Bone marrow (tissue), 2 donors: ENCODE data around the gene ZNF438.

Experiments used
- DNase-seq, 2 donors: peaks; one replicate each; lab custom pipeline; 2025; lab: John Stamatoyannopoulos, UW

Gene ZNF438

GRCh38 chr10:30825495-30825894, 206.2 kb downstream of the ZNF438 start:
- no peak for DNase-seq

DNA sequence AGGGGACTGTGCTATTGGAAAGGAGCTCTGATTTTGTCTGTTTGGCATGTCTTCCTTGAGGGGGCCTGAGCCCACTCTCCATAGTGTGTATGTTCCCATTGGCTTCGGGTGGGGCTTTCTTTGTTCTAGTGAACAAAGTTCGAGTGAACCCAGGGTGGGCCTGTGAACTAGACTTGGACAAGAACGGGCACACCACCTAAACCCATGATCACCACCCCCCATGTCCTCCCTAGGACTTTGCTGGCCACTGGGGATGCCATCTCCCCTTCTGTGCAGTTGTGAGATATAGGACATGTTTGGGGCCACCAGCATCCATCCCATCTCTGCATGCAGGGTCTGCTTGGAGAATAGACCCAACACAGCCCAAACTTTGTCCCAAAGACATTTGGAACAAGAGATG, 206.6 kb downstream of the ZNF438 start:
- no peak for DNase-seq

GRCh38 chr10:30823651-30824050, 208.0 kb downstream of the ZNF438 start:
- DNase-seq = no peak

DNA sequence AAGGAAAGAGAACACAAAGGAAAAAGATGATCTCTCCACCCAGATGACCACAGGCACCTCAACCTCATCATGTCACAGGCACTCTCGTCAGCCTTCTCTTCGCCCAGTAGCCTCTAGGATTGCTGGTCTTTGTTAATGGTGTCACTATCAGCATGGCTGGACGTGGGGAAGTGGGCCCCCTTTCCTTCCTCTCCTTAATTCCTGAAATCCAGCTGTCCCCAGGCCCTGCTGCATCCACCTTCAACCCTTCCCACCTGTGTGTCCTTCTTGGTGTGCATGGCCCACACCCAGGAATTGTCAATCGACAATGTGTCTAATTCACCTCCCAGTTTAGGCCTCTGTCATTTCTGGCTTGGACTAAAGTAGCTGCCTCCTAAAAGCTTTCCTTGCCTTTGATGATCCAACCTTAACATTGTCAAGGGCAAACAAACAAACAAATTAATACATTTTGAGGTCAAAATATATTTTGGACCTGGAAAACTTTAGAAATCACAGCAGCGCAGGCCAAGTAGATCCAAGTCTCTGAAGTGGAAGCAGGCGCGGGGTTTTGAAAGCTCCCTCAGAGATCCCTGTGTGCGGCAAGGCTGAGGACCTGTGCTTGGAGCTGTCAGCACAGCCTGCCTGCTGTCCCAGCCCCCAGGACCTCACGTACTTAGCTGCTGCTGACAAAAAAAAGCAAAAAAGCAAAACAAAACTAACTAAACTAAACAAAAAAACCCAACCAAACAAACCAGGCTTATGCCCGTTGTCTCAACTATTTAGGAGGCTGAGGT, 208.8 kb downstream of the ZNF438 start:
- DNase-seq = no peak

DNA sequence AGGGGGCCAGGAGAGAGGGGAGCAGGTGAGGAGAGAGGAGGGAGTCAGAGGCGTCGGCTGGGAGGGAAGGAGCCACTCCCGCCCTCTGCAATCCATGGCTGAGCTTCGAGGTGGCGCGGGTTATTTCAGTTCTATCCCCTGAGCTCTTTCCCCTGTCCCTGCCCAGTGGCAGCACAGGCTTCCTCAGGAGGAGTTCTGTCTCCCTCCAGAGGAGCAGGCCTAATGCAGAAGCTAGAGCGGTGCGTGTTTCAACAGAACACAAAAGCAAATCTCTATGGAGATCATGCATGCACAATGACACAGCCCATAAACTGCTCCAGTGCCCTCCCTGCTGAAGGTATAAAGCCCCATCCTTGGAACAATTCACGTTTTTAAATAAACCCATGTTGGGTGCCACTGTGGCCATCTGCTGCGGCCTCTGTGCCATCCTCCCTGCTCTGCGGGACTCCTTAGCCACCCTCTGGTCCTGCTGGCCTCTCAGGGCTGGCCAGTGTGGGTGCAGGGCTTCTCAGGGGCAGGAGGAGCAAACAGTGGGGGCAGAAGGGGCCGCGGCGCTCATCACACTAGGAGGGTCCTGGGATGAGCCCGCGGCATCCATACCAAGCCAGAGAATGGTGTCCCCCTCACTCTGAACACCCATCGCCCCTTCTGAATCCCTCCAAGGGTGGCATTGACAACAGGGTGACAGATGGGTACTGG, 209.5 kb downstream of the ZNF438 start:
- DNase-seq = no peak

GRCh38 chr10:30821261-30821993, 210.2 kb downstream of the ZNF438 start:
- DNase-seq = no peak

DNA sequence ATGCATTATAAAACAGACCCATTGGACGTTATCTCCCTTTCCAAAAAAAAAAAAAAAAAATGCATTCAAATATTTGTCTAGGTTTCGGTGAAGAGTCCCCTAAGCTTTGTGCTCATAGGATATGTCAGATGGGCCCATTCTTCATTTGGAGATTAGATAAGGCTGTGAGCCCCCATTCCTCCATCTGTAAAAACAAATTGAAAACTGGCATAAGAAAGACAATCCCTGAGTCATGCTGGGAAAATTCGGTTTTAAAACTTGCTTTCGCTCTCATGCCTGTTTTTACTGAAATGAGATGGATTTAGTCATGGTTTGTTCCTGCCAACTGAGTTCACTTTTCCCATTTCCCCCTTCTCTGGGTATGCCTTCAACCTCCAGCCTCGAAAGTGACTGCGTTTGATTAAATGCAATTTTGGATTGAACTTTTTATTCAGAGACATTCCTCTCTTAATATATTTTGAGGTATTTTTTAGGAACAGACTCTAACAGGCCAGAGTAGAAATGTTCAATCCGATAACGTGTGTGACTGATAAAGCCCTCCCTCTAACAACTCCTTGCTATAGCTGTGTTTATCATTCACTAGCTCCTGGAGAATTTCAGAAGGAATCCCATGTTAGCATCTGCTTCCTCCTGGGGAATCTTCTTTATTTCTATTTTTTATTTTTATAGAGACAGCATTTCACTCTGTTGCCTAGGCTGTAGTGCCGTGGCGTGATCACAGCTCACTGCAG, 211.2 kb downstream of the ZNF438 start:
- no peak for DNase-seq

DNA sequence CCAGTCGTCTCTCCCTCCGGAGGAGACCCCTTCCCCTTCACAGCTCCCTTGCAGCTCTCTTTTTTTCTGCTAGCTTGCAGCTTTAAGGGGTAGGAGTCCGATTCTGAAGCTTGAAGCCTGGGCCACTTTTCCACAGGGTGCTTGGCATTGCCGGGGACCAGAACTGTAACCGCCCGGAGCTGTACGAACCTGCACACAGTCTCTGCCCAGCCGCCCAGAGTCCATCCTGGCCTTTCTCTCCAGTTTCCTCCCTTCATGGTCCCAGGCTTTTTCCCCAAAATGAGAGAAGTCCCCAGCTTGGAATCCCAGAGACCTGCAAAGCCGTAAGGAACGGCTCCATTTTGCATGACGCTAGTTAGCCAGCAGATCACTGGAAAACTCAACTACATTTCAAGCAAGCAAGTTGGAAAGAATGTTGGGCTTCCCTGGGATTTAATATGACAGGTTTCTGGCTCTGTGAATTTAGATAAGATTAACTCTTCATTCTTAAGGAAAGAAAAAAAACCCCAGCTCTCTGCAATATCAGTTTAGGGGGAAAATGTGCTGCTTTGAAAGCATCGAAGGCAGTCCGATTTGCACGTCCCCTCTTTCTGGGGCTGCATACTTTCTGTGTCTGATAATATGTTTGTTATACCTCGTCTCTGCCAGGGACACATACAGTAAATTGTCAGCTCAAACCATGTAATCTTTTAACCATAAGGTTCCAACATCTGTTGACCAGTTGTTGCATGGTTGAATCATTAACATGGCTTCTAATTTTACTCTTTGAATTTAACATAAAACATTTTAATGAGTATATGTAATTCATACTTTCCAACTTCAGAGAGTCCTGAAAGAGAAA, 212.1 kb downstream of the ZNF438 start:
- DNase-seq = no peak

DNA sequence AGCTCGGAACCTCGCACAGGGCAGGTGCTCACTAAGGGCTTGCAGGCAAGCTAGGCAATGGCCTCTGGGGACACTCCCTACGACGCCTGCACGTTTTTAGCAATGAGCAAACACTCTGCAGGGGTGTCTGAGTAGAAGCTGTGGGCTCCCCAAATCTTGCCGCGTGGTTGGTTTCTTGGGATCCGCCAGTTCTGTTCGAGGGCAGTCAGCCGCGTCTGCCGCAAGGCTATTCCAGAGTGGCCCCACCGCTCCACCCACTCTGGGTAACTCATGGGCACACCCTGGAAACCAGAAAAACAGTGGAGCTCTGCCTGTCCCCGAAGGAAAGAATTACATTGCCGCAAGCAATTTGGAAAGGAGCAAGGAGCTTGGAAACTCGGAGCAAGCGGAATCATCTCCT, 212.8 kb downstream of the ZNF438 start:
- no peak for DNase-seq

DNA sequence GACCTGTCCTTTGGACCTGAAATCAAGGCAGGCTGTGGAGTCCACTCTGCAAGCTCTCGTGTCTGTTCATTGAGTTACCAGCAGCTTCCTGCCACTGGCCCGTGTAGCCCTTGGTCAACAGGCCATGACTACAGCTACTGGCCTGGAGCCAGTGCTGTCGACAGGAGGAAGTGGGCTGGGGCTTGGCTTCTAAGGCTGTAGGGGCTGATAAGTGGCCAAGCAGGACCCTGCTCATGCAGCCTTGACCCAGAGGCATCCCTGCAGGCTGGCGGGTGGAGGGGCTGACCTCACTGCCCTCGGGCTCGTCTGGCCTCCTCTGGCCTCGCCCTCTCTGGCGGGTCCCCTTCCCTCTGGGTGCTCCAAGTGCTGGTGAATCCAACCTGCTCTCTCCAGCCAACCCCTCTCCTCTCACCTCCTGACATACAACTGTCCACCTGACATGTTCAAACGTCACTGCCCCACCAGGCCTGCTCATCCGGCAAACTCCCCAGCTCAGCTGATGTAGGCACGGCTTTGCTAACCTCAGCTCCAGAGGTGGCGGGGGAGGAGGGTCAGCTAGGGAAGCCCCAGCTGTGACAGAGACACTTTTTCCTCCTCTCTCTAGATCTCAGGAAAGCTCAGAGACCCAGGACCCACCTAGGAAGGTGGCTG, 213.5 kb downstream of the ZNF438 start:
- DNase-seq = peak in 1 of 2 donors; percentile 35

DNA sequence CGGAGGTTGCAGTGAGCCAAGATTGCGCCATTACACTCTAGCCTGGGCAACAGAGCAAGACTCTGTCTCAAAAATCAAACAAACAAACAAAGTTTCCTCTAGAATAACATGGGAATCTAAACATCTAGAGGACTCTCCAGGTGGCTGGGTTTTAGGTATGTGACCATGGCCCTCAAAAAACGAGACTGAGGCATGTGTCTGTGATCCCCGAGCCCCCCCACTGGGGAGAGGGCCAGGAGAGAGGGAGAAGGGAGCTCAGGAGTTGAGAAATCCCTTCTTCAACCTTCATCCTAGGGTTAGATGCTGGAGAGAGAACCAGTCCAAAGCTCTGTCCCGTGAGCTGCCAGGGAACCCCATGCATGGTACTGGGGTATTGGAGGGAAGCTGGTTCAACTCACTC, 214.1 kb downstream of the ZNF438 start:
- DNase-seq = no peak

GRCh38 chr10:30816820-30817171, 214.9 kb downstream of the ZNF438 start:
- DNase-seq = no peak

DNA sequence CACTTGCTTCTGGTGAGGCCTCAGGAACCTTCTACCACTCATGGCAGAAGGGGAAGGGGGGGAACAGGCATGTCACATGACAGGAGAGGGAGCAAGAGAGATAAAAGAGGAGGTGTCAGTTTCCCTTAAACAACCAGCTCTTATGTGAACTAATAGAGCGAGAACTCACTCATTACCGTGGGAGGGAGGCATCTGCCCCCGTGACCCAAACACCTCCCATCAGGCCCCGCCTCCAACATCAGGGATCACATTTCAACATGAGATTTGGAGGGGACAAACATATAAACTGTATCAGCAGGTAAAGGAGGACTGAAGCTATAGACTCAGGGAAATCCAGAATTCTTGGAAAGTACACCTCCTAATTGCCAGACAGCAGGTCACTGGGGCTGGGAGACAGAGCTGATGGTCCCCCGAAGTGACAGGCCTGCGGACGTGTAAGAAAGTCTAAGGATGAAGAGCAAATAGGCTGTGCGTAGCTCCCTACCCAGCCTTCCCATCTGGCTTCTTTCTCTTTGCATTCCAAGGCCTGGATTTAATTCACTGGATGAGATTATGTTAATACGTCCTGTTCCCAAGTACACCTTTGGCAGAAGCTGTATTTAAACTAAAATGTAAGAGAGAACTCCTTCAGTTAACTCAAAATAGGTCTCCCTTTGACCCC, 215.4 kb downstream of the ZNF438 start:
- no peak for DNase-seq

- DNase-seq = peak in 1 of 2 donors; percentile 61
Observed at GRCh38 chr10:30813872-30814481, 217.7 kb downstream of the ZNF438 start.

GRCh38 chr10:30812018-30812851, 219.4 kb downstream of the ZNF438 start:
- DNase-seq = peak in 1 of 2 donors; percentile 59

DNA sequence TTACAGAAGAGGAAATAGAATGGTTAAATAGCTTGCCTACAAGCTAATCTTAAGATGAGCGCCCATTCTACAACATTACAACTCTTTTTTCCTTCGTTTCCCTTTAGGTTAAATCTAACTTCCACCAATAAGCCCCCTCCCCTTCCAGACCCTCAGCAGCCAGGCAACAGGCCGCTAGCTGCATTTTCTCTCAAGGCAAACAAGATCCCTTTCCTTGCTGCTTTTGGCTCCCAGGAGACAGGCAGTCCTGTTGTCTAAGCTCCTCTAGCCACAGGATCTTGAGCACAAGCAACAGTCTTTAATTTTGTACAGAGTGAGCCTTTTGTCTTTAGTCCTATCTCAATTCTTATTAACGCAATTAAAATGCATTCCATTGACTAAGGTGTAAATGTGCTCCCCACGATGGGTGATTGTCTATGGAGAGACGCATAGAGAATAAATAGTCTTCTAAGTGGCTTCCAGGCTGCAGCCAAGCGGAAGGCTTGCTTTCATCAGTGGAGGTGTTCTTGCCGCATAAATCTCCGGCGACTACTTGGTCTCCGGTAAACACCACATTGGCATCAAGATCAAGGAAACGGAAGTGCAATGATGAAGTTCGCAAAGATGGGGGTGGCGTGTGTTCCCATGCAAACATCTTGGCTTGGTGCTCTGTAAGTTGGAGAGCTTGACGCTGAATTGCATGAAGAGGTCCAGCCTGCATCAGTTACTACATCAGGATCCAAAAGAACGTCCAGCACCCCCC, 220.2 kb downstream of the ZNF438 start:
- DNase-seq = no peak

DNA sequence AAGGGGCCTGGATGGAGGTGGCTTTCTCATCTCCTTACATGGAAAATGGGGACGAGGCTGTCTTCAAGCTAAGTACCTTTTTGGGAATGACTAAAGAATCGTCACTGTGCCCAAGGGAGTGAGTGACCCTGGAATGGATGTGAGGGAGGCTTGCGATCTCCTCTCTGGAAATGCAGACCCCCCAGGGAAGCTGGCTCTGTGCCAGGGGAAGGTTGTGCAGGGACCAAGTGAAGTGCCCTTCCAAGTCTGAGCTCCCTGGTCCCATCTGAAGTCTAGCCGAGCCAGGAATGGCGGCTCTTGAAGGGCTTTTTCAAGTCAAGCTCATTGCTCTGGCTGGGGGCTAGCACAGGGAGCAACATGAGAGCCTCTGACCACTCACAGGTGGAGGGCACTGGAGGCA, 221.2 kb downstream of the ZNF438 start:
- no peak for DNase-seq

DNA sequence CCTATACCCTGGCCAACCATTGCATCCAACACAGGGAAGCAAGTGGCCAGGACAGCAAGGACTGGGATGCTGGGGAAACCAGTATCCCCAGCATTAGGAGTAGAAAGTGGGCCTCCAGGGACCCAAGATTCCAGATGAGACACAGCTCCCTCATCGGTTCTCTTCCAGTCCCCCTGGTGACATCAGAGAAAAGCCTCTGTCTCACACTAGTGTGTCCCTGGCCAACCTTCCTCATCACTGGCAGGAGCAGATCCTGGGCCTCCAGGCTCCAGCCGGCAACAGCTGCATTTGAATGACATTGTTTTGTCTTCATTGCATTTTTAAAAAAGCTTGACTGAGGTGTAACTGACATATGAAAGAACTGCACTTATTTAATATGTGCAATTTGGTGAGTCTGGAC, 224.8 kb downstream of the ZNF438 start:
- no peak for DNase-seq
